Activated T-helper 17 cell treated with anti-CD3 and anti-CD28 coated beads, Interleukin-2, amount 50 U/mL, for 72 hours (primary cell): ENCODE results near the gene PHACTR1. TPM values are rescaled to one million over a fixed set of nuclear protein-coding genes. Genes with fewer than 3 reads are reported as not detected.

Source experiments
- ATAC-seq: fragments of 150-1000 bp; cut with Tn5 transposase; replicated peaks from 2 replicates; pipeline ENCODE4 v1.10.0; 2021; ENCODE audit warnings: mild to moderate bottlenecking, moderate library complexity
- H3K27ac Mint-ChIP-seq: one replicate; pipeline ENCODE4 v1.8.0; 2022; ENCODE audit warnings: mixed read lengths
- H3K27me3 Mint-ChIP-seq: one replicate; pipeline ENCODE4 v1.8.0; 2022; ENCODE audit warnings: mixed read lengths
- H3K36me3 Mint-ChIP-seq: one replicate; pipeline ENCODE4 v1.8.0; 2022; ENCODE audit warnings: low read depth, mild to moderate bottlenecking, mixed read lengths
- H3K4me1 Mint-ChIP-seq: one replicate; pipeline ENCODE4 v1.8.0; 2022; ENCODE audit warnings: mixed read lengths
- H3K4me3 Mint-ChIP-seq: one replicate; pipeline ENCODE4 v1.8.0; 2022; ENCODE audit warnings: mild to moderate bottlenecking, mixed read lengths
- H3K9me3 Mint-ChIP-seq: one replicate; pipeline ENCODE4 v1.8.0; 2022; ENCODE audit warnings: mixed read lengths
- total RNA-seq, 2 donors: library from RNA; stranded (reverse); gene quantifications; one replicate each; pipeline ENCODE4 v1.2.3, GENCODE V29; 2022

Gene PHACTR1
- total RNA-seq, 2 donors from 2014 or later = 0.05 to 1.5 TPM

DNA sequence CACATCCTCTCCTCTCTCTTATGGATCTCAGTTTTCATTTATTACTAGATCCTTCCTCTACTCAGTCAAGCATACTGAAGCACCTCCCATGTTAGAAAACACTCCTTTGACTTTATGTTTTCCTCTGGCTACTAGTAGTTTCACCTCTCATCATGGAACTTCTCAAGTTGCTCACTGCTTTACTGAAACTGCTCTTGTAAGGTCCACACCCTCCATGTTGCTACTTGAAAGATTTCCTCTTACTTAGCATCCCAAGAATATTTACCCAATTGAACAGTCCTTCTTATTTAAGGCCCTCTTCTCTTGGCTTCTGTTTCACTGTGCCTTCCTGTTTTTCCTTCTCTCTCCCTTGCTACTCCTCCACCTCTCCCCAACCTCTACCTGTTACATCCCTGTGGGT is 381.4 kb downstream of the PHACTR1 start:
- Mint-ChIP-seq H3K4me3 (no peak overlapping the region), H3K27me3 (peaks cover 15% of the 10 kb centered on the region), H3K4me1 (no peaks in the 10 kb centered on the region), H3K27ac (no peak overlapping the region), H3K36me3 (no peaks in the 10 kb centered on the region), H3K9me3 (no peaks in the 10 kb centered on the region)
- no peak for ATAC-seq

DNA sequence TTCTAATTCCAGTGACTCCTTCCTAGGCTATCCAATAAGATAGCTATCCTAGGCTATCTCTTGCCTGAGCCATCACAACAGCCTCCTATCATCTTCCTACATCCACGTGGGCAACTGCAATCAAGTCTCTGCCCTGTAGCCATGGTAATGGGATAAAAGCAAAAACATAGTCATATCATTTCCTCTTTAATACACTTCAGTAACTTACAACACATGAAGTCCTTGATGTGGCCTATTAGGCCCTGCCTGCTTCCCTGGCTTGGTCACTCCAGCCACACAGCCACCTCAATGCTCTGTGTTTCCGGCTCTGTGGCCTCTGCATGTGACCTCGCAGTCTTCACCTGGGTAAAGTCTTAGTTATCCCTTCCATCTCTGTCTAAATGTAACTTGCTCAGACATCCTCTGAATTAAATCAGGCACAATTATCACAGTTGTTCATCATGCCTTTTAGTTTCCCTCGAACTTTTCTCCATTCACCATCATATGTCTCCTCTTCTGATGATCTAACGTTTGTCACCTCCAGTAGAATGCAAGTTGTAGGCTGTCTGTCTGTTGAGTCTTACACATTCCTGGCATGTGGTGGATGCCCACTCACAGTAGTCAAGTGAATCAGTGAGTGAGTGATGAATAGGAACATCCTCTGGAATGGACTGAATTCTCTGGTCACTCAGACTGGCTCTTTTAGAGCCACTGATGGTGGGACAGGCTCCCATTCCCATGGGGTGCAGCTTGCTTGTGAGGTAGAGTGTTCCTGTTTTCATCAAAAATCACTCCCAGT is 382.4 kb downstream of the PHACTR1 start:
- no peak for ATAC-seq
- H3K9me3 Mint-ChIP-seq = no peaks in the 10 kb centered on the region
- no peak overlapping the region for H3K4me3 Mint-ChIP-seq
- H3K4me1 Mint-ChIP-seq = no peaks in the 10 kb centered on the region
- H3K27ac Mint-ChIP-seq = no peak overlapping the region
- H3K27me3 Mint-ChIP-seq = peaks cover 16% of the 10 kb centered on the region
- no peaks in the 10 kb centered on the region for H3K36me3 Mint-ChIP-seq

DNA sequence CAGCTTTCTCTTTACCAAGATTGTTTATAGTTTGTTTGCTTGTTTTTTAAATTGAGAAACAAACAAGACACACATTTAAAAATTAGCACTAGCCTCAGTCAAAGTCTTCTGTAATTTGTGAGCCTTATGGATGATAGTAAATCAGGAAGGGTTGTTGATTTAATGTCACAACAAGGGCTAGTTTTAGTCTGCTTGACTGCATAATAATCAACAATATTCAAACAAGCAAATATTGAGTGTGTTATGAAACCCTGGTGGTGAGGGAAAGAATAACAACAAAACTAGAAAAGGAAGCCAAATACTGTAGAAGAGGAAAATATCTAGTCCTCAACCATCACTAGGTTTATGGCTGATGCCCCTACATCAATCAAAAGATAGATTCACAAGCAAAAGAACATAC is 383.2 kb downstream of the PHACTR1 start:
- Mint-ChIP-seq H3K27ac (no peak overlapping the region), H3K4me1 (no peaks in the 10 kb centered on the region), H3K9me3 (no peaks in the 10 kb centered on the region), H3K36me3 (no peaks in the 10 kb centered on the region), H3K27me3 (peaks cover 16% of the 10 kb centered on the region), H3K4me3 (no peak overlapping the region)
- ATAC-seq = no peak

DNA sequence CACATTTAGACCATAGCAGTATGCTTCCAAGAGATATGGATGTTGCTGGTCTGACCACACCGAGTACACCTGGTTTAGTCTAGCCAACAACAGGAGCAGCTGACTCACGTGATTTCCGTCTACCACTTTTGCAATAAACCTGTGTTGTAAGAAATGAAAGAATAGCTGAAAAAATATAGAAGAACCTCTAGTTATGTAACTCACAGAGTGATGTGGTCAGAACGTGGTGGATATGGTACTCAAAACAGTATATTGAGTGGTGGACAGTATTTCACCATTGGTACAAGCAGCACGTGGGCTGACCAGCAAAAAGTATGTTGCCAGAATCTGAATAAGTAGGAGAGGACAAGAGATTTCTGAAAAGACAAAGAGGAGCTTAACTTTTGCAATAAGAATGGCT is 384.8 kb downstream of the PHACTR1 start:
- no peak overlapping the region for H3K27ac Mint-ChIP-seq
- no peaks in the 10 kb centered on the region for H3K36me3 Mint-ChIP-seq
- H3K4me3 Mint-ChIP-seq = no peak overlapping the region
- H3K27me3 Mint-ChIP-seq = peaks cover 19% of the 10 kb centered on the region
- ATAC-seq = no peak
- no peaks in the 10 kb centered on the region for H3K9me3 Mint-ChIP-seq
- H3K4me1 Mint-ChIP-seq = no peaks in the 10 kb centered on the region

DNA sequence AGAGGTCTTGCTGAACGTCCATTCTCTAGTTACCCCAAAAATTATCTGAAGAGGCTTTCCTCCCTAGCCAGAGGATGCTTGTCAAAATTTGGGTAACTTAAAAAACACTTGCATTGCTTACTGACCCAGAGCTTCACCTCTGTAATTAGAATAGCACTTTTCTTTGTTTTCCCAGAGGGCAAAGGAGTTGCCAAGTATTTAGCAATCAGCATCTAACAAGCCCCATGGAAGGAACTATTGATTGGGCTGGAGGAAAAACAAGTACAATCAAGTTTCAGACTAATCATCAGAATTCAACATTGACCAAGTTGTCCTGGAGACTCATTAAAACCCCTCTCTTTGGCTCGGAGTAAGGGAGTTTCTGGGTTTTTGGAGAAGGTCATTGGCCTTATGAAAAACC is 385.4 kb downstream of the PHACTR1 start:
- peaks cover 19% of the 10 kb centered on the region for H3K27me3 Mint-ChIP-seq
- no peaks in the 10 kb centered on the region for H3K36me3 Mint-ChIP-seq
- no peak overlapping the region for H3K4me3 Mint-ChIP-seq
- H3K27ac Mint-ChIP-seq = no peak overlapping the region
- H3K4me1 Mint-ChIP-seq = no peaks in the 10 kb centered on the region
- no peak for ATAC-seq
- H3K9me3 Mint-ChIP-seq = no peaks in the 10 kb centered on the region

DNA sequence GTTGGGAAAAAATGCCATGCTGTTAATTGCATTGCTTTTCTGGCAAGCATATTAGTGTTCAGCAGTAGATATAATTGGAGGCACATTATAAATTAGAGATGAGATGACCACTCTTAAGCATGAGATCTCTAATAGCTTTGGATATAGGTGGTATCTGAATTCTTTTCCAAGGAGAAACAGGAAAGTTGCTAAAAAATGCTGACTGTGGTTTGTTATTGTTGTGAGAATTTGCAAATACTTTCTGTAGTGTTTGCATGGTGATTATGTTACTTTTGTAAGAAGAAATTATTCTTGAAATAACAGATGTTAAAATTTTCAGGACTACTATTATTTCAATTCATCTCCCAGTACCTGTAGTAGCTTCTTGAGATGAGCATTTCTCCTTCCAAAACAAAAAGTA is 386.6 kb downstream of the PHACTR1 start:
- H3K4me3 Mint-ChIP-seq = no peak overlapping the region
- no peak overlapping the region for H3K27ac Mint-ChIP-seq
- no peak for ATAC-seq
- peaks cover 19% of the 10 kb centered on the region for H3K27me3 Mint-ChIP-seq
- no peaks in the 10 kb centered on the region for H3K9me3 Mint-ChIP-seq
- H3K4me1 Mint-ChIP-seq = no peaks in the 10 kb centered on the region
- no peaks in the 10 kb centered on the region for H3K36me3 Mint-ChIP-seq

DNA sequence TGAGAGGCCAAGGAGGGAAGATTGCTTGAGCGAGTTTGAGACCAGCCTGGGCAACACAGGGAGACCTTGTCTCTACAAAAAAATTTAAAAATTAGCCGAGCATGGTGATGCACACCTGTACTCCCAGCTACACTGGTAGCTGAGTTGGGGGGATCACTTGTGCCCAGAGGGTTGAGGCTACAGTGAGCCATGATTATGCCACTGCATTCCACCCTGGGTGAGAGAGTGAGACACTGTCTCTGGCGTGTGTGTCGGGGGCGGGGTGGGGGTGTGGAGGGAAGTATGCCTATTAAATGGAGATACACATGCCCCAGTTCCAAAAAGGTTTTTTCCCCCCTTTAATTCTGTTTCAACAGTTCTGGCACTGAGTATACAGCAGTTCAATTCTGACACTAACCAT is 388.6 kb downstream of the PHACTR1 start:
- Mint-ChIP-seq H3K9me3 (no peaks in the 10 kb centered on the region), H3K27me3 (peaks cover 19% of the 10 kb centered on the region), H3K4me3 (no peak overlapping the region), H3K27ac (no peak overlapping the region), H3K36me3 (no peaks in the 10 kb centered on the region), H3K4me1 (no peaks in the 10 kb centered on the region)
- ATAC-seq = no peak

DNA sequence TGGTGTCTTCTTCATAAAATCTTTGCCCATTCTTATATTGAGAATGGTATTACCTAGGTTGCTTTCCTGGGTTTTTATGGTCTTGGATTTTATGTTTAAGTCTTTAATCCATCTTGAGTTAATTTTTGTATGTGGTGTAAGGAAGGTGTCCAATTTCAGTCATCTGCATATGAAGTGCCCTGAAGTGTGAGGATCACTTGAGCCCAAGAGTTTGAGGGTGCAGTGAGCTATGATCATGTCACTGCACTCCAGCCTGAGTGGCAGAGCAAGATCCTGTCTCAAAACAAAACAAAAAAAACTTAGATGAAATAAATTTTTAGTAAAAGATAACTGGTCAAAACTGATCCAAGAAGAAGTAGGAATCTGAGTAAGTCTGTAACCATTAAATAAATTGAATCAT is 396.4 kb downstream of the PHACTR1 start:
- no peak overlapping the region for H3K27ac Mint-ChIP-seq
- H3K4me3 Mint-ChIP-seq = no peak overlapping the region
- peaks cover 4% of the 10 kb centered on the region for H3K9me3 Mint-ChIP-seq
- ATAC-seq = no peak
- H3K36me3 Mint-ChIP-seq = no peaks in the 10 kb centered on the region
- no peaks in the 10 kb centered on the region for H3K4me1 Mint-ChIP-seq
- H3K27me3 Mint-ChIP-seq = peaks cover 37% of the 10 kb centered on the region

DNA sequence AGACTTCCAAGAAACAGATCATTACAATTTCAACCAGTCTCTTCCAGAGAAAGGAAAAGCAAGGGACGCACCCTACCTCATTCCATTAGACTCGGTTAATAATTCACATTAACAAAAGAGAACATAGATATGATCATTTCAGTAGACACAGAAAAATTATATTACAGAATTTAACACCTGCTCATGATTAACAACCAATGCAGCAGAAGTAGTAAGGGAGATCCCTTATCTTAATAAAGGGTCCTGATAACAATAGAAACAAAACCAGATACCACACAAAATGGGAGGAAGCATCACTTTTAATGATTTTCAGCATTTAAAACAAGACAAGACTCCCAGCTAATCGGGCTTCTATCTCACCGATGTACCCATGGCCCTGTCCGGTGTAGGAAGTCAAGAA is 396.8 kb downstream of the PHACTR1 start:
- Mint-ChIP-seq H3K27me3 (peaks cover 38% of the 10 kb centered on the region), H3K27ac (no peak overlapping the region), H3K4me3 (no peak overlapping the region), H3K36me3 (no peaks in the 10 kb centered on the region), H3K4me1 (no peaks in the 10 kb centered on the region), H3K9me3 (peaks cover 4% of the 10 kb centered on the region)
- no peak for ATAC-seq

DNA sequence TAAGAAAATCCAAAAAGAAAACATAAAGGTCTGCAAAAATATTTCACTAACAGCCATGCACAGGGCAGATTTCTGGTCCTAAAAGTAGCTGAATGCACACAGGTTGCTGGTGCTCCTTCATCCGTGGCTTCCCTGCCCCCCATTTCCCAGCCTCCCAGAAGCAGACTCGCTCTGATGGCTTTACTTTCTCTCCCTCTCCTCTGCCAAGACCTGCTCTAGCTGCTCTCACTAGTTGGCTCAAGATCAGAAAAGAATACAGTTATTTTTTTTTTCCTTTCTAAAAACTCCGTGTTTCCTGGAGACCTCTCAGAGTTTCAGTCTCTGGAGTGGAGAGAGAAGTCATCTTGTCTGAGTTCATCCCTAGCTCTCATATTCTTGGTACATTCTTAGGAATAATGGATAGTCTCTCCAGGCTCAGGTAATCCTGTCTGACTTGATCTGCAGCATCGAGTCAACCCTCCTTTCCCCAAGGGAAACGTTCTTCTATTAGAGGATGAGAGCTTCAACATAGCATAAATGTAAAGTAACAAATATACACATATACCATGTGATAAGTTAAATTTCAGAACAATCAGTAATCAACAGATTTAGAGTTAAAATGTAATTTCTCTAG is 397.5 kb downstream of the PHACTR1 start:
- Mint-ChIP-seq H3K9me3 (peaks cover 4% of the 10 kb centered on the region), H3K27ac (no peak overlapping the region), H3K27me3 (peaks cover 38% of the 10 kb centered on the region), H3K36me3 (no peaks in the 10 kb centered on the region), H3K4me3 (no peak overlapping the region), H3K4me1 (no peaks in the 10 kb centered on the region)
- no peak for ATAC-seq

DNA sequence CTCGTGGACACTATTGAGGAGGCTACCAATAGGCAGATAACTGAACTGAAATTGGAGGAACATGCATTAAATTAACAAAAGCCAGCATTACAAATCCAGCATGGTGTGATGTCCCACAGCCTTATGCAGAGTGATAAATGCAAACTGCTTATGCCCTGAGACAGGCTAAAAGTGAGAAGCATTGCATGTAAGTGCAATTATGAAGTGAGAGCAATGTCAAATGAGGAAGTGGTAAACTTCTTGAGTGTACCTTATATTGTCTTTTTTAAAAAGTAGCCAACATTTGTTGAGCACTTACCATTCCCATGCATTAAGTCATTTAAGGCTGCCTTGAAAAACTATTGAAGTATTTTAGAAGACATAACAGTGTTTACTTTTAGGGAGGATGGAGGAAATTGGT is 399.6 kb downstream of the PHACTR1 start:
- H3K4me3 Mint-ChIP-seq = no peak overlapping the region
- no peaks in the 10 kb centered on the region for H3K4me1 Mint-ChIP-seq
- no peaks in the 10 kb centered on the region for H3K36me3 Mint-ChIP-seq
- H3K27me3 Mint-ChIP-seq = peaks cover 48% of the 10 kb centered on the region
- no peak for ATAC-seq
- no peak overlapping the region for H3K27ac Mint-ChIP-seq
- no peaks in the 10 kb centered on the region for H3K9me3 Mint-ChIP-seq

DNA sequence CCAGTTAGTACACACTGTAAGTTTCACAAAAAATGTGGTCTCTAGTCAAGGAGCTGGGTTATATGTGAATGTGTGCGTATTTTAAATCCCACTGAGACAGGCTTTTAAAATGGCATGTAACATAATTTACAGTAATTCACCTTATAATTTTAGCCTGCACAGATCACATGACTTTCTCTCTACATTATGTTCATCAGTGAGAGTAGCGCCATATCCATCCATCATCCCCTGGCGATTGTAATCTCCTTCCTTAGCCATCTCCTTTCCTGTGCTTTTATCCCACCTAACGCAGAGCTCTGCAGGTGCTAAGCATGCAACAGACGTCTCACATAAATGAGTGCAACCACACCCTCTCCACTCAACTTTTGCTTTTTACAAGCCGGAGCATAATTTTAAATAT is 401.0 kb downstream of the PHACTR1 start:
- H3K27me3 Mint-ChIP-seq = peaks cover 45% of the 10 kb centered on the region
- H3K4me3 Mint-ChIP-seq = no peak overlapping the region
- no peaks in the 10 kb centered on the region for H3K9me3 Mint-ChIP-seq
- H3K4me1 Mint-ChIP-seq = no peaks in the 10 kb centered on the region
- no peak for ATAC-seq
- H3K36me3 Mint-ChIP-seq = no peaks in the 10 kb centered on the region
- H3K27ac Mint-ChIP-seq = no peak overlapping the region

DNA sequence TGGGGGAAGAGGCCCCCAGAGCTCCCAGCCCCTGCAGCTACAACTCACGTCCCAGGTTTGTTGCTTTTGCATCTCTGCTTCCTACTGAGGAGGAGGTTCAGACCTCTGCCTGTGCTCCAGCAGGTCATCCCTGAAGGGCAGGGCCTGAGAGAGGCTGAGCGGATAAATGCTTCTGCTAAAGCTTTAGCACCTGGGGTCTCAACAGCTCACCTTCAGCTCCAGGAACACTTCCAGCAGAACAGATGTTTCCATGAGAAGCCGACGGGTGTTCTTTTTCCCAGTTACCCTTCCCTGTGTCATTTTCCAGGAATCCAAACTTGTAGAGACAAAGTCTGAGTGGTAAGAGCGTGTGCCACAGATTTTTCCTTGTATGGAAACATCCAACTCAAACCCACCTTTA is 403.0 kb downstream of the PHACTR1 start:
- Mint-ChIP-seq H3K27ac (no peak overlapping the region), H3K36me3 (no peaks in the 10 kb centered on the region), H3K9me3 (no peaks in the 10 kb centered on the region), H3K4me3 (no peak overlapping the region), H3K27me3 (peaks cover 49% of the 10 kb centered on the region), H3K4me1 (no peaks in the 10 kb centered on the region)
- no peak for ATAC-seq

DNA sequence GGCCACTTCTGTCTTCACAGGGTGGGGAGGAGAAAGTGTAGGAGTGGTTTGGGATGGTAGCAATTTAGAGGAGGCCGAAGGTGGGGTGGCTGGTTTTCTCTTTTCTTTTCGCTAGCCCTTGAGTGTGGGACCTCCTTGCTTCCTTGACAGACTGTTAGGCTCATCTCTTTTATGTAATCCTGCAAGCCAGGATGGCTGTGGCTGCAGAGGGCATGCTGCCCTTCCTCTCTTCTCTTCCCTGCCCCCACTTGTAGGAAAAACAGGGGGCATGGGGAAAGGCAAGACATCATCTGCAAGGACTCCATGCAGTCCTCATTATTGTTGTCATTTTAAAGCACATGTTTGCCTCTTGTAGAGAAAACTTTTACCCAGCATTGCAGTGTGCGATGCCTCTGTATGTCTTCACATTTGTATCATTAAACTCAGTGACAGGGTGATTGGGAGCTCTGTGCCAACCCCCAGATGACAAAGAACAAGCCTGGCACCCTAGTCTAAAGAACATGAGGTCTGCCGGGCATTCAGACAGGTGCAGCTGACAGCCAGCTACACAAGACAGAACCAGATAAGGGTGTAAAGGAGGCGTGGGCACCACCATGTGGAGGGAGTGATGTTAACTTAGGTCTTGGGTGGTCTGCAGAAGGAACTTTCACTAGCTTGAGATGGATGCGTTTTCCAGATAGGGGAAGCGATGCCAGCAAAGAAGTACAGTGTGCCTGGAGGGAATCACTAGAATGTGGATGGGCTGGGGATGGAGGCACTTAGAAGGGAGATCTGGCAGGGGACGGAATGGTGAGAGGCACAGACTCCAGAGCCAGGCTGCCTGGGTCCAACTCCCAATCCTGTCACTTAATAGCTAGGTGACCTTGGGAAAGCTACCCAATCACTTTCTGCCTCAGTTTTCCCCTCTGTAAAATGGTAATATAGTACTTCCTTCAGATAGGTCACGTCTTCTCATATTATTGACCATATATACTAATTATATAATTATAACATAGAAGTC is 404.2 kb downstream of the PHACTR1 start:
- H3K4me3 Mint-ChIP-seq = no peak overlapping the region
- no peaks in the 10 kb centered on the region for H3K36me3 Mint-ChIP-seq
- H3K4me1 Mint-ChIP-seq = no peaks in the 10 kb centered on the region
- no peak for ATAC-seq
- H3K27me3 Mint-ChIP-seq = peaks cover 45% of the 10 kb centered on the region
- no peaks in the 10 kb centered on the region for H3K9me3 Mint-ChIP-seq
- no peak overlapping the region for H3K27ac Mint-ChIP-seq
